Measurements from ENCODE around the gene SLC46A1. TPM values are rescaled to one million over a fixed set of nuclear protein-coding genes. Genes with fewer than 3 reads are reported as not detected.

Gene SLC46A1
- total and polyA plus RNA-seq, 2 of the 8 experiments (the other 6 are each of a cell fraction or from before 2014, with no cell fraction given) = 5.3 to 8.7 TPM

GRCh38 chr17:28368915-28369683, 36.9 kb downstream of the SLC46A1 start:
- no peak overlapping the region for H2BK15ac ChIP-seq (ENCODE audit: low read length)
- FAIRE-seq (no peak), DNase-seq (ENCODE audit: low read depth in 1 of 2, low spot score in 2 of 2) (no peak)
- H3K14ac ChIP-seq (ENCODE audit: insufficient read length) = no peak overlapping the region
- H3K4me1 ChIP-seq (replicated peaks in 1 of 4; ENCODE audit: control insufficient read depth in 3 of 4, insufficient read depth in 4 of 4, low read length in 3 of 4) = peaks cover 3 to 16% (median 9%) of the 10 kb centered on the region in 4 experiments; a peak in 6 of 7 replicates
- no peak overlapping the region for H3K4ac ChIP-seq (replicated peaks; ENCODE audit: insufficient read length, low read depth, low read length)
- H2BK12ac ChIP-seq (ENCODE audit: low read depth, low read length) = no peak overlapping the region
- H2AFZ ChIP-seq (ENCODE audit: low read length) = no peak overlapping the region
- 0 out of 8 replicates have a peak, but pooled peaks cover 0 to 2% (median 0%) of the 10 kb centered on the region in 4 experiments for H3K36me3 ChIP-seq (ENCODE audit: control insufficient read depth in 2 of 4, insufficient read depth in 4 of 4, low read length in 3 of 4)
- H3K27ac ChIP-seq (ENCODE audit: low read depth, low read length) = no peak overlapping the region
- no peaks in the 10 kb centered on the region for H3K9me3 ChIP-seq (ENCODE audit: insufficient read depth in 2 of 2, low read depth in 1 of 2, low read length in 1 of 2)
- no peak overlapping the region for H2BK120ac ChIP-seq (replicated peaks; ENCODE audit: low read depth, low read length)
- H4K20me1 ChIP-seq (replicated peaks in 1 of 2; ENCODE audit: control insufficient read depth in 1 of 2, insufficient read depth in 2 of 2, low read length in 2 of 2) = peaks cover 2 to 12% of the 10 kb centered on the region in 2 experiments
- no peak overlapping the region for H4K8ac ChIP-seq (ENCODE audit: extremely low read depth, insufficient read depth, low read length)
- 89% methylated on average over 23 of the region's 23 CpGs; no CpG with 5 or more reads in 1 of the 2 experiments for WGBS, 2 experiments (ENCODE audit: extremely low coverage in 1 of 2, insufficient coverage in 1 of 2, insufficient read length in 1 of 2, insufficient replicate concordance in 2 of 2, low coverage in 1 of 2, low lambda C conversion rate in 2 of 2, missing lambda C conversion rate in 1 of 2)
- ChIA-PET CTCF (ENCODE audit: partially characterized antibody) (interaction anchor here (0.8 to 4.6 kb wide), 11 partner anchors 8 to 180 kb away, joined by 3 to 20 read pairs (median 3); partner anchors contain the start of gene POLDIP2), POLR2A (ENCODE audit: partially characterized antibody) (interaction anchor here (1.0 to 12.7 kb wide), 4 partner anchors 11 to 43 kb away, joined by 3 to 103 read pairs (median 6); partner anchors contain the start of genes IFT20, POLDIP2 and TNFAIP1)
- H2BK20ac ChIP-seq (ENCODE audit: low read length) = no peak overlapping the region
- no peaks in the 10 kb centered on the region for H3K79me1 ChIP-seq (ENCODE audit: low read depth, low read length)
- no peak overlapping the region for H3K4me3 ChIP-seq (ENCODE audit: extremely low read depth in 1 of 4, insufficient read depth in 2 of 4, low read depth in 3 of 4, low read length in 4 of 4)
- no peak overlapping the region for H4K91ac ChIP-seq (replicated peaks; ENCODE audit: insufficient read length, low read length)
- peaks cover 9 to 19% (median 19%) of the 10 kb centered on the region in 4 experiments for H3K27me3 ChIP-seq (replicated peaks in 1 of 4; ENCODE audit: control insufficient read depth in 3 of 4, extremely low read depth in 1 of 4, insufficient read depth in 3 of 4, low read length in 3 of 4)
- H3K23ac ChIP-seq (ENCODE audit: insufficient read length) = no peak overlapping the region
- no peak overlapping the region for H2BK5ac ChIP-seq (ENCODE audit: low read depth, low read length)
- no peak overlapping the region for H3K4me2 ChIP-seq (ENCODE audit: insufficient read depth in 1 of 2, low read depth in 2 of 2, low read length in 2 of 2)
- peaks cover 16% of the 10 kb centered on the region; the same call in 1 of the 2 replicates for H3K23me2 ChIP-seq (ENCODE audit: low read depth, low read length)
- no peak overlapping the region for H3K56ac ChIP-seq (replicated peaks; ENCODE audit: insufficient read length, low read depth, low read length)
- no peaks in the 10 kb centered on the region for H3K79me2 ChIP-seq (ENCODE audit: control insufficient read depth in 1 of 2, insufficient read depth in 2 of 2, low read length in 2 of 2)
- no peak overlapping the region for H3K9ac ChIP-seq (replicated peaks in 1 of 4; ENCODE audit: extremely low read depth in 1 of 4, low read depth in 3 of 4, low read length in 3 of 4)
- no peak overlapping the region for H3K18ac ChIP-seq (ENCODE audit: extremely low read depth, low read length)
- H4K5ac ChIP-seq (ENCODE audit: insufficient read length, low read depth, low read length) = no peak overlapping the region
- no peak overlapping the region for H2AK5ac ChIP-seq (ENCODE audit: low read depth, low read length)
- no peak for TF ChIP-seq CBX5 (IDR thresholded peaks at IDR 0.05; ENCODE audit: low read depth, low read length)
- no peak for TF ChIP-seq CHD2 (IDR thresholded peaks at IDR 0.05; ENCODE audit: low read length)
- TF ChIP-seq SIRT6 (IDR thresholded peaks at IDR 0.05; ENCODE audit: low read length) = no peak
- TF ChIP-seq SIN3A (conservative IDR thresholded peaks at IDR 0.05 in 1 of 2, IDR thresholded peaks at IDR 0.05 in 1 of 2; ENCODE audit: low read depth in 1 of 2, low read length in 2 of 2) = no peak
- no peak for TF ChIP-seq RFX5 (IDR thresholded peaks at IDR 0.05; ENCODE audit: borderline replicate concordance, low read depth, low read length)
- TF ChIP-seq CEBPB (IDR thresholded peaks at IDR 0.05; ENCODE audit: low read depth, low read length) = no peak
- TF ChIP-seq SP2 (IDR thresholded peaks at IDR 0.05; ENCODE audit: low read length) = no peak
- no peak for TF ChIP-seq TEAD4 (IDR thresholded peaks at IDR 0.05; ENCODE audit: low read depth, low read length)
- TF ChIP-seq EZH2 (IDR thresholded peaks at IDR 0.05; ENCODE audit: low read depth, low read length, severe bottlenecking) = no peak
- no peak for TF ChIP-seq POLR2AphosphoS5 (IDR thresholded peaks at IDR 0.05; ENCODE audit: low read depth, low read length)
- TF ChIP-seq ZNF274 (IDR thresholded peaks at IDR 0.05; ENCODE audit: borderline replicate concordance, extremely low read depth, low read length) = no peak
- no peak for TF ChIP-seq CBX8 (IDR thresholded peaks at IDR 0.05; ENCODE audit: borderline replicate concordance, low read depth, low read length)
